ENCODE results near the gene RNF212B. TPM values are rescaled to one million over a fixed set of nuclear protein-coding genes. Genes with fewer than 3 reads are reported as not detected.

The RNF212B gene
- polyA plus RNA-seq, 6 donors from 2014 or later = not detected

- H3K9me3 Mint-ChIP-seq = peaks cover 0 to 3% (median 0%) of the 10 kb centered on the region in 7 donors
- peaks cover 22 to 32% (median 28%) of the 10 kb centered on the region in 3 donors for H3K4me1 Mint-ChIP-seq
- peak overlapping the region; percentile 82 to 97 (median 94) for H3K27ac Mint-ChIP-seq
- ATAC-seq (ENCODE audit: low read depth in 2 of 2) = peak in 1 of 2 donors; percentile 1
- no peaks in the 10 kb centered on the region for H3K27me3 Mint-ChIP-seq
- no peaks in the 10 kb centered on the region for H3K36me3 Mint-ChIP-seq
- peak overlapping the region; percentile 88 to 98 (median 94) for H3K4me3 Mint-ChIP-seq
- DNase-seq = no peak
Measured at GRCh38 chr14:23321572-23322547, 84.1 kb downstream of the RNF212B start.

Other genes with a start within 250 kb of the RNF212B start
- gene C14orf93, start 227.8 kb upstream of the RNF212B start, polyA plus RNA-seq (ENCODE audit: low read depth in 6 of 6) = 10 to 100 TPM in 4 of 6 donors, 1 to 10 TPM in 2; 6.8 to 15.4 (median 11.6) TPM
- 10 to 100 TPM; 27.6 to 40.9 (median 33.2) TPM for gene PSMB5, start 203.0 kb upstream of the RNF212B start, polyA plus RNA-seq (ENCODE audit: low read depth in 6 of 6)
- not detected for gene PSMB11, start 195.7 kb upstream of the RNF212B start, polyA plus RNA-seq (ENCODE audit: low read depth in 6 of 6)
- under 1 TPM in 4 of 6 donors, not detected in 2; 0.18 to 0.97 (median 0.39) TPM for gene CDH24, start 180.4 kb upstream of the RNF212B start, polyA plus RNA-seq (ENCODE audit: low read depth in 6 of 6)
- 10 to 100 TPM in 2 of 6 donors, 1 to 10 TPM in 3, under 1 TPM in 1; 0.61 to 18.0 (median 9.8) TPM for gene ACIN1, start 142.8 kb upstream of the RNF212B start, polyA plus RNA-seq (ENCODE audit: low read depth in 6 of 6)
- 10 to 100 TPM; 31.7 to 81.0 (median 69.0) TPM for gene C14orf119, start 142.4 kb upstream of the RNF212B start, polyA plus RNA-seq (ENCODE audit: low read depth in 6 of 6)
- not detected for gene CIROP, start 132.9 kb upstream of the RNF212B start, polyA plus RNA-seq (ENCODE audit: low read depth in 6 of 6)
- under 1 TPM in 4 of 6 donors, not detected in 2; 0.32 to 0.61 (median 0.44) TPM for gene CEBPE, start 118.7 kb upstream of the RNF212B start, polyA plus RNA-seq (ENCODE audit: low read depth in 6 of 6)
- gene SLC7A8, start 54.3 kb upstream of the RNF212B start, polyA plus RNA-seq (ENCODE audit: low read depth in 6 of 6) = under 1 TPM in 3 of 6 donors, not detected in 3; 0.31 to 0.50 (median 0.48) TPM
- 1 to 10 TPM; 1.0 to 6.9 (median 4.8) TPM for gene HOMEZ, start 48.2 kb downstream of the RNF212B start, polyA plus RNA-seq (ENCODE audit: low read depth in 6 of 6)
- 10 to 100 TPM in 1 of 6 donors, 1 to 10 TPM in 5; 3.9 to 11.8 (median 5.1) TPM for gene PPP1R3E, start 64.9 kb downstream of the RNF212B start, polyA plus RNA-seq (ENCODE audit: low read depth in 6 of 6)
- gene BCL2L2, start 68.9 kb downstream of the RNF212B start, polyA plus RNA-seq (ENCODE audit: low read depth in 6 of 6) = under 1 TPM in 3 of 6 donors, not detected in 3; 0.22 to 0.72 (median 0.28) TPM
- gene PABPN1, start 83.5 kb downstream of the RNF212B start, polyA plus RNA-seq (ENCODE audit: low read depth in 6 of 6) = 100 to 1,000 TPM; 114 to 160 (median 145) TPM
- gene SLC22A17, start 115.0 kb downstream of the RNF212B start, polyA plus RNA-seq (ENCODE audit: low read depth in 6 of 6) = under 1 TPM in 2 of 6 donors, not detected in 4; 0.29 to 0.66 TPM
- not detected for gene EFS, start 127.2 kb downstream of the RNF212B start, polyA plus RNA-seq (ENCODE audit: low read depth in 6 of 6)
- not detected for gene IL25, start 134.9 kb downstream of the RNF212B start, polyA plus RNA-seq (ENCODE audit: low read depth in 6 of 6)
- gene CMTM5, start 139.1 kb downstream of the RNF212B start, polyA plus RNA-seq (ENCODE audit: low read depth in 6 of 6) = 1 to 10 TPM in 2 of 6 donors, under 1 TPM in 2, not detected in 2; 0.36 to 2.5 (median 1.6) TPM
- gene MYH6, start 170.3 kb downstream of the RNF212B start, polyA plus RNA-seq (ENCODE audit: low read depth in 6 of 6) = not detected
- gene MYH7, start 197.7 kb downstream of the RNF212B start, polyA plus RNA-seq (ENCODE audit: low read depth in 6 of 6) = not detected
- gene NGDN, start 231.8 kb downstream of the RNF212B start, polyA plus RNA-seq (ENCODE audit: low read depth in 6 of 6) = 100 to 1,000 TPM in 1 of 6 donors, 10 to 100 TPM in 5; 54.2 to 105 (median 76.4) TPM